DMS 273 treated with DMSO at 0.1 percent for 48 hours (cell line): ENCODE data around the gene TTLL9.
"Not testable (repeated sequence)": the region's sequence is repeated elsewhere in the genome, so short reads cannot be mapped to it uniquely, and the experiment has no call there.

Source experiments
- DNase-seq: peaks from one replicate; lab custom pipeline; 2025; lab: John Stamatoyannopoulos, UW

The TTLL9 gene

GRCh38 chr20:31919410-31920155 lies 49.1 kb downstream of the TTLL9 start:
- no peak for DNase-seq

- no peak for DNase-seq
These were observed 49.9 kb downstream of the TTLL9 start for GRCh38 chr20:31920275-31920855.

- DNase-seq: not testable (repeated sequence)
These were observed 51.0 kb downstream of the TTLL9 start for GRCh38 chr20:31921480-31921879.

- no peak for DNase-seq
These were observed 51.7 kb downstream of the TTLL9 start for GRCh38 chr20:31922181-31922580.

GRCh38 chr20:31922588-31922987 lies 52.2 kb downstream of the TTLL9 start:
- no peak for DNase-seq

GRCh38 chr20:31923388-31924331 lies 53.2 kb downstream of the TTLL9 start:
- no peak for DNase-seq

GRCh38 chr20:31924561-31924960 lies 54.1 kb downstream of the TTLL9 start:
- no peak for DNase-seq

GRCh38 chr20:31925631-31926030 lies 55.2 kb downstream of the TTLL9 start:
- DNase-seq: no peak

- no peak for DNase-seq
These were observed 56.1 kb downstream of the TTLL9 start for GRCh38 chr20:31926493-31926892.

- no peak for DNase-seq
These were observed 57.3 kb downstream of the TTLL9 start for GRCh38 chr20:31927627-31928159.

- DNase-seq: not testable (repeated sequence)
These were observed 59.2 kb downstream of the TTLL9 start for GRCh38 chr20:31929631-31930030.

- DNase-seq: no peak
These were observed 60.3 kb downstream of the TTLL9 start for GRCh38 chr20:31930779-31931178.

GRCh38 chr20:31933698-31934097 lies 63.3 kb downstream of the TTLL9 start:
- no peak for DNase-seq

- DNase-seq: no peak
These were observed 64.1 kb downstream of the TTLL9 start for GRCh38 chr20:31934491-31934890.

- no peak for DNase-seq
These were observed 64.7 kb downstream of the TTLL9 start for GRCh38 chr20:31934968-31935764.

GRCh38 chr20:31936420-31936819 lies 66.0 kb downstream of the TTLL9 start:
- DNase-seq: no peak

GRCh38 chr20:31937820-31938219 lies 67.4 kb downstream of the TTLL9 start:
- DNase-seq: no peak

- DNase-seq: no peak
These were observed 69.2 kb downstream of the TTLL9 start for GRCh38 chr20:31939661-31940060.

- no peak for DNase-seq
These were observed 72.6 kb downstream of the TTLL9 start for GRCh38 chr20:31943052-31943471.

GRCh38 chr20:31945319-31945718 lies 74.9 kb downstream of the TTLL9 start:
- DNase-seq: no peak

- no peak for DNase-seq
These were observed 75.4 kb downstream of the TTLL9 start for GRCh38 chr20:31945785-31946184.

GRCh38 chr20:31948008-31948407 lies 77.6 kb downstream of the TTLL9 start:
- no peak for DNase-seq
